Common myeloid progenitor, CD34-positive (primary cell): ENCODE data around the gene PSMB7.

Source experiments
- CTCF ChIA-PET: fragments of 350-600 bp; sonication (Branson Sonifier 250); formaldehyde crosslinking; loops from one replicate; lab custom pipeline; 2021; ENCODE audit warnings: antibody characterized with exemption; lab: Charles Lee
- POLR2A ChIA-PET: fragments of 350-600 bp; sonication (Branson Sonifier 250); formaldehyde crosslinking; loops from one replicate; lab custom pipeline; 2021; ENCODE audit warnings: antibody characterized with exemption; lab: Charles Lee
- DNase-seq, 3 donors: peaks; one replicate each; pipeline versions ENCODE4 v3.0.0 to v3.0.0-alpha.2; 2013
- H3K27ac ChIP-seq, 2 experiments: 1 replicate in 1 of 2; 2 replicates in 1 of 2; pipeline ENCODE4 v1.7.0; 2013; ENCODE audit warnings: inconsistent platforms in 2 of 2, low read length in 2 of 2, mild to moderate bottlenecking in 2 of 2, low read depth in 1 of 2, moderate library complexity in 1 of 2; ENCODE audit not compliant: severe bottlenecking in 2 of 2, insufficient read depth in 1 of 2, poor library complexity in 1 of 2
- H3K27me3 ChIP-seq, 5 experiments: replicated peaks in 2 of 5; 1 replicate in 3 of 5; 2 replicates in 2 of 5; pipeline versions ENCODE4 v1.6.1 to v1.7.0; 2013; ENCODE audit warnings: low read length in 4 of 5, mild to moderate bottlenecking in 2 of 5, moderate library complexity in 2 of 5, inconsistent platforms in 1 of 5; ENCODE audit not compliant: insufficient read depth in 5 of 5, control insufficient read depth in 4 of 5
- H3K36me3 ChIP-seq, 4 experiments: 1 replicate in 2 of 4; 2 replicates in 2 of 4; pipeline versions ENCODE4 v1.6.1 to v1.7.0; 2013; ENCODE audit warnings: low read length in 3 of 4, control low read depth in 1 of 4, mild to moderate bottlenecking in 1 of 4; ENCODE audit not compliant: control insufficient read depth in 4 of 4, insufficient read depth in 4 of 4
- H3K4me1 ChIP-seq, 4 experiments: 1 replicate in 3 of 4; 2 replicates in 1 of 4; pipeline versions ENCODE4 v1.6.1 to v1.7.1; 2013; ENCODE audit warnings: low read length in 3 of 4, mild to moderate bottlenecking in 3 of 4, control low read depth in 1 of 4, inconsistent platforms in 1 of 4, moderate library complexity in 1 of 4; ENCODE audit not compliant: control insufficient read depth in 4 of 4, insufficient read depth in 4 of 4; ENCODE audit errors: control extremely low read depth in 1 of 4
- H3K4me3 ChIP-seq, 7 experiments: 1 replicate in 4 of 7; 2 replicates in 3 of 7; pipeline versions ENCODE4 v1.5.1 to v1.7.0; 2013; ENCODE audit warnings: mild to moderate bottlenecking in 7 of 7, low read length in 6 of 7, moderate library complexity in 6 of 7, inconsistent platforms in 2 of 7, low read depth in 2 of 7, control low read depth in 1 of 7; ENCODE audit not compliant: insufficient read depth in 4 of 7, control insufficient read depth in 1 of 7; ENCODE audit errors: extremely low read depth in 1 of 7
- H3K9me3 ChIP-seq, 5 experiments: 1 replicate in 4 of 5; 2 replicates in 1 of 5; pipeline versions ENCODE4 v1.6.1 to v1.7.1; 2013; ENCODE audit warnings: low read length in 4 of 5, mild to moderate bottlenecking in 2 of 5, inconsistent platforms in 1 of 5, low read depth in 1 of 5, moderate library complexity in 1 of 5; ENCODE audit not compliant: control insufficient read depth in 4 of 5, insufficient read depth in 2 of 5; ENCODE audit errors: control extremely low read depth in 1 of 5
- WGBS: methylation state at CpG from one replicate; pipeline ENCODE4 v1.1.5; 2013; ENCODE audit not compliant: insufficient coverage; 5-methylcytosine and 5-hydroxymethylcytosine counted together

Gene PSMB7

GRCh38 chr9:124455820-124456219 lies 40.6 kb upstream of the PSMB7 start:
- H3K9me3 ChIP-seq: peaks cover 0 to 4% (median 2%) of the 10 kb centered on the region in 5 experiments
- peaks cover 0 to 15% (median 6%) of the 10 kb centered on the region in 4 experiments for H3K4me1 ChIP-seq
- ChIA-PET CTCF (interaction anchor here (1.7 kb wide), 1 partner anchor 37 kb away, joined by 4 read pairs; no protein-coding TSS in a partner anchor), POLR2A (no interaction called here)
- WGBS: 85% methylated on average over 7 of the region's 7 CpGs
- peaks cover 0 to 38% (median 11%) of the 10 kb centered on the region in 5 experiments for H3K27me3 ChIP-seq
- DNase-seq: no peak
- no peaks in the 10 kb centered on the region for H3K36me3 ChIP-seq
- H3K4me3 ChIP-seq: no peak overlapping the region
- H3K27ac ChIP-seq: no peak overlapping the region

- no peak overlapping the region for H3K4me3 ChIP-seq
- POLR2A ChIA-PET: no interaction called here
- no peaks in the 10 kb centered on the region for H3K36me3 ChIP-seq
- WGBS: 94% methylated on average over 13 of the region's 14 CpGs
- H3K27me3 ChIP-seq: peaks cover 0 to 45% (median 17%) of the 10 kb centered on the region in 5 experiments
- no peak overlapping the region for H3K27ac ChIP-seq
- DNase-seq: no peak
- H3K4me1 ChIP-seq: peaks cover 0 to 20% (median 10%) of the 10 kb centered on the region in 4 experiments
- peaks cover 0 to 4% (median 2%) of the 10 kb centered on the region in 5 experiments for H3K9me3 ChIP-seq
- CTCF ChIA-PET: interaction anchor here (0.7 to 1.7 kb wide), 4 partner anchors 8 to 82 kb away, joined by 3 to 6 read pairs (median 4); no protein-coding TSS in a partner anchor
Observed at GRCh38 chr9:124454791-124455443, 39.7 kb upstream of the PSMB7 start.

GRCh38 chr9:124454296-124454695 lies 39.1 kb upstream of the PSMB7 start:
- 86% methylated on average over 9 of the region's 9 CpGs for WGBS
- no peaks in the 10 kb centered on the region for H3K36me3 ChIP-seq
- POLR2A ChIA-PET: no interaction called here
- no peak overlapping the region for H3K4me3 ChIP-seq
- H3K27me3 ChIP-seq: peaks cover 0 to 49% (median 20%) of the 10 kb centered on the region in 5 experiments
- no peak for DNase-seq
- no peak overlapping the region for H3K27ac ChIP-seq
- peaks cover 0 to 20% (median 10%) of the 10 kb centered on the region in 4 experiments for H3K4me1 ChIP-seq
- CTCF ChIA-PET: interaction anchor here (1.4 to 1.7 kb wide), 3 partner anchors 8 to 35 kb away, joined by 4 to 6 read pairs (median 4); no protein-coding TSS in a partner anchor
- H3K9me3 ChIP-seq: peaks cover 0 to 4% (median 2%) of the 10 kb centered on the region in 5 experiments

- ChIA-PET CTCF (interaction anchor here (1.4 to 1.6 kb wide), 2 partner anchors 9 kb away, joined by 4 to 6 read pairs; no protein-coding TSS in a partner anchor), POLR2A (no interaction called here)
- Histone ChIP-seq H3K4me3 (peak overlapping the region in 2 of 7 experiments; percentile 49 to 51), H3K4me1 (peaks cover 0 to 20% (median 10%) of the 10 kb centered on the region in 4 experiments), H3K27ac (no peak overlapping the region), H3K27me3 (peaks cover 0 to 49% (median 21%) of the 10 kb centered on the region in 5 experiments), H3K9me3 (peaks cover 0 to 4% (median 2%) of the 10 kb centered on the region in 5 experiments), H3K36me3 (no peaks in the 10 kb centered on the region)
- peak in 2 of 3 donors; percentile 50 to 56 for DNase-seq
- WGBS: 43% methylated on average over 26 of the region's 35 CpGs
Observed at GRCh38 chr9:124453586-124454191, 38.4 kb upstream of the PSMB7 start.

- POLR2A ChIA-PET: no interaction called here
- H3K4me3 ChIP-seq: peak overlapping the region in 2 of 7 experiments; percentile 49 to 51
- peak in 2 of 3 donors; percentile 31 to 47 for DNase-seq
Observed at GRCh38 chr9:124452841-124453585, 37.8 kb upstream of the PSMB7 start.

GRCh38 chr9:124452326-124452725 lies 37.1 kb upstream of the PSMB7 start:
- Histone ChIP-seq H3K9me3 (peaks cover 0 to 4% (median 2%) of the 10 kb centered on the region in 5 experiments), H3K27ac (no peak overlapping the region), H3K4me1 (peaks cover 0 to 20% (median 10%) of the 10 kb centered on the region in 4 experiments), H3K27me3 (peaks cover 0 to 49% (median 21%) of the 10 kb centered on the region in 5 experiments), H3K4me3 (no peak overlapping the region), H3K36me3 (no peaks in the 10 kb centered on the region)
- CTCF ChIA-PET: interaction anchor here (1.0 kb wide), 1 partner anchor 63 kb away, joined by 3 read pairs; no protein-coding TSS in a partner anchor
- no peak for DNase-seq
- 91% methylated on average over 18 of the region's 19 CpGs for WGBS
- POLR2A ChIA-PET: no interaction called here

More at GRCh38 chr9:124452841-124453585, 37.8 kb upstream of the PSMB7 start:
- Histone ChIP-seq H3K27ac (no peak overlapping the region), H3K27me3 (peaks cover 0 to 49% (median 21%) of the 10 kb centered on the region in 5 experiments), H3K9me3 (peaks cover 0 to 4% (median 2%) of the 10 kb centered on the region in 5 experiments), H3K36me3 (no peaks in the 10 kb centered on the region), H3K4me1 (peaks cover 0 to 20% (median 10%) of the 10 kb centered on the region in 4 experiments)
- CTCF ChIA-PET: interaction anchor here (1.0 to 1.6 kb wide), 2 partner anchors 10 to 62 kb away, joined by 3 to 4 read pairs; no protein-coding TSS in a partner anchor
- WGBS: 42% methylated on average over 85 of the region's 85 CpGs
